Activated CD8-positive, alpha-beta memory T cell treated with anti-CD3 and anti-CD28 coated beads for 48 hours (primary cell): ENCODE data around the gene EN2.

Experiments used
- DNase-seq, 3 experiments: peaks; one replicate each; pipeline ENCODE4 v3.0.0-alpha.2; 2020; ENCODE audit warnings: low read depth in 2 of 3, low spot score in 2 of 3

The EN2 gene

DNA sequence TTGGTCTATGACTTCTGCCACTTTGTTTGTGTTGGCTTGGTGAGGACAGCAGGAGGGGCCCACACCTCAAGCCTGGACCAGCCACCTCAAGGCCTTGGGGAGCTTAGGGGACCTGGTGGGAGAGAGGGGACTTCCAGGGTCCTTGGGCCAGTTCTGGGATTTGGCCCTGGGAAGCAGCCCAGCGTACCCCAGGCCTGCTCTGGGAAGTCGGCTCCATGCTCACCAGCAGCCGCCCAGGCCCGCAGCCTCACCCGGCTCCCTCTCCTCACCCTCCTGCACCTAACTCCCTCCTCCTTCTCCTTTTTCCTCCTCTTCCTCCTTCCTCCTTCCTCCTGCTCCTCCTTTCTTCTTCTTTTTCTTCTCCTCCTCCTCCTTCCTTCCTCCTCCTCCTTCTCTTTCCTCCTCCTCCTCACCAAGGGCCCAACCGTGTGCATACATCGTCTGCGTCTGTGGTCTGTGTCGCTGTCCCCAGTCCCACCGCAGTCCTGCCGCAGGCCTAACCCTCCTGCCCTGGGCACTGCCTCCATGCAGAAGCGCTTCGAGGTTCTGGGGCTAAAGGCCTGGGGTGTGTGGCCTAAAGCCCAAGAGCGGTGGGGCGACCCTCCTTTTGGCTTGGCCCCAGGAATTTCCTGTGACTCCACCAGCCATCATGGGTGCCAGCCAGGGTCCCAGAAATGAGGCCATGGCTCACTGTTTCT lies 5.3 kb downstream of the EN2 start:
- DNase-seq = no peak

DNA sequence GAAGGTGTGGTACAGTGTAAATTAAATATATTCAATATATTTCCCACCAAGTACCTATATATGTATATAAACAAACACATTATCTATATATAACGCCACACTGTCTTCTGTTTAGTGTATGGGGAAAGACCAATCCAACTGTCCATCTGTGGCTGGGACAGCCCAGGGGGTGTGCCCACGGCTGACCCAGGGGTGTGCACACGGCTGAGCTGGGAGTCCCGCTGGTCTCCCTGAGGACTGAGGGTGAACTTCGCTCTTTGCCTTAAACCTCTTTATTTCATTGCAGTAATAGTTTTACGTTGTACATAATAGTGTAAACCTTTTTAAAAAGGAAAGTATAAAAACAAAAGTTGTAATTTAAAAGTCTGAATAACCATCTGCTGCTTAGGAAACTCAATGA lies 6.3 kb downstream of the EN2 start:
- no peak for DNase-seq

DNA sequence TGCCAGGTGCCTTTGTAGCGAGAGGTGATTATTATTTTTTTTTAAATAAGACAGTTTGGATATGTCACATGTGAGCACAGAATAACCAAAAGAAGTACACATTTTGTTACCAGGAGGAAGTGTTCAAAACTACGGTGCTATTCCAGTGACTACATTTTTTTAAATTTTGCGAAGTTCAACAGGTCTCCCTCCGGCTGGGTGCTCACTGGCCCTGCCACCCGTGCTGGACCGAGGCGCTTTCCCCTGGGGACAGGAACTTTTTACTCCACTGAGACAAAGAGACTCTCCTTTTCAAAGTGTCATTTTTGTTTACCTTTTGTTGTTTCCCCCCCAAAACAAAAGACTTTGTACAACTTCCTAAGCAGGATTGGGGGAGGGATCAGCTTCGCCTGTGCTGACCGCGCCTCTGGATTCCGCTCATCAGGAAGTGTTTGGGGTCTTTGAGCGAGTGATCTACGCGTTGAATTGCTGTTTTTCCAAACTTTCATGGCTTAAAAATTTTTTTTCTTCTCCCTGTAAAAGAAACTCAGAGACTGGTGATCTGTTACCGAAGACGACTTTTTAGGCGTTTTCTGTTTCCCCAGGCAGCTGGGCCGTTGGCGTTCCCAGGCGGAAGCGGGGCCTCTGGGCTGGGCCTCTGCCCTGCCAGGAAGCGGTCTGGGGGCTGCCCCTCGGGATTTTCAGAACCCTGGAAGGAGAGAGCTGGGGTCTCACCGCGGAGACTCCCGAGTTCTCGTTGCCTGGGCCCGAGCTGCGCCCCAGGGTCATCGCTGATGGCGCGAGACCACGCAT lies 7.2 kb downstream of the EN2 start:
- DNase-seq = no peak

DNA sequence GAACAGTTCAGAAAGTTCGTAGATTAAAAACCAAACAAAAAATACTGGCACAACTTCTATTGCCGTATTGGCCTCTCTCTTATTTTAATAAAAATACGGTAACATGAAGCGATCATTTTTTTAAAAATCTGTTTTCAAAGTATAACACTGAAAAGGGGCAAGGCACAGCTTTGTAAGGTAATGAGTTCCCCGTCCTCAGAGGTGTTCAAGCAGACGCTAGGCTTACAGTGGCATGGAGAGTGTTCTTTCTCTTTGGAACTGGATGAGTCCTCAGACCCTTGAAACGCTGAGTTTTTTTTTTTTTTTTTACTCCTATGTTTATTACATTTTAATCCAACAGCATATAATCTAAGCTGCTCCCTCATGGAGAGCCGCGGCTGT lies 7.8 kb downstream of the EN2 start:
- no peak for DNase-seq

DNA sequence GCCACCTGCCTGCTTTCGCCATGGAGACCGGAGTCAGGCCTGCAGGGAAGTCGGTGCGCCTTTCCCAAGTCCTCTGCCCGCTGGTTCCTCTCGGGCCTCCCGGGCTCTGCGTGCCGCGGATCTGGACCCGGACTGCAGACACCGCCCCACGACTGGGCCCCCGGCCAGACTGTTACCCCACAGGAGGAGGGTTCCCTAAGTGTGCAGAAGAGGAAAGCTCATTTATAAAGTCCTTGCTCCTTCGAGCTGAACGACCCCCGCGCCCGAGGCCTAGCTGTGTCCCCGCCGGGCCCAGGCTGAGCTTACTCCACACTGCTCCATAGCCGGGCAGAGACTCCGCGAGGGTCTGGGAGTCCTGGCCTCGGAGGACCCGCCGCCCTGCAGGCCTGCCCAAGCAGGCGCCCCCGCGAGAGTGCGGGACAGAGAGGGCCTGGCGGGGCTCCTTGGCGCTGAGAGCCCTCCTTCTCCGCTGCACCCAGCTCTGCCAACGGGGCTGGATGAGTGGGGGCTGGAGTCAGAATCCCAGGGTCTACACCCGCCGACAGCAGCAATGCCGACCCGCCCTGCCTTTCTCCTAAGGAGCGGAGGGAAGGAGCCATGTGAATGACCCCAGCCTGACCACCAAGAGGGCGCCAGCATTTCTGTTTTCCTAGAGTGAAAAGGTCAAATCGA lies 8.3 kb downstream of the EN2 start:
- no peak for DNase-seq

DNA sequence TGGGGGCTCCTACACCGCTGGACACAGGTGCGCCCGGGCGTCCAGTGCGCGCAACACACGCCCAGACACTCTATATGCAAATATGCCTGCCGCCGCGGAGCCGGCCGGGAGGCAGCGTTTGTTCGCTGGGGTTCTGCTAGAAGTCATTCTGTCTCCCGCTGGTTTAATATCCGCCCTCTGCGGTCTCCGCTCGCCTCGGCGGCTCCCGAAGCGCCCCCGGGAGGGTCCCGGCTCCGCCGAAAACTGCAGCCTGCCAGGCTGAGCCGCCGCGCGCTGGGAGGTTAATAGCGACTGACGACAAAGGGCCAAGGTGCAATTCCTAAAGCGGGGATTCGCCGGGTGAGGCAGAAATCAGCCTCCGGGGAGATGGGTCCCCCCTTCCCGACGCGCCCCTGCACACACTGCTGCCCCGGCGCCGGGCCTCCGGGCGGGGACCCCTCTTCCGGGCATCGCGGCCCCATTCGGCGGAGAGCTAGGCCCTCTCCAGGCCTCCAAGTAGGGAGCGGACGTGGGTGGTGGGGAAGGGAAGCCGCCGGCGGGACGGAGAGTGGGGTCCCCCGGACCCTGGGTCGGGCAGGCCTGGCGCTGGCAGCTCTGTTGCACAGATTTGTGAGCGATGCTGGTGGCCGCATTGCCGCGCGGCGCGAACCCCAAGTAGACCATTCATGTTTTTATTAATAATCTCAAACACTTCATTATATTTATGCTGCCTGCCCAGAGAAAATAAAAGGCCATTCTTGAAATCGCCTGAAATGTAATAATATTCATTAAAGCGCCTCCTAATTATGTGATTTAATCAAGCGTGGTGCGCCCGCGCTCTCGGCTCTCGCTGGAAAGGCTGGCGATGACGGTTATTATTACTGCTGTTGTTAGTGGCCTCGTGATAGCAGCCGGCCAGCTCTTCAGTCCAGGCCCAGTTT lies 9.1 kb downstream of the EN2 start:
- DNase-seq = peak in 1 of 3 experiments; percentile 40

DNA sequence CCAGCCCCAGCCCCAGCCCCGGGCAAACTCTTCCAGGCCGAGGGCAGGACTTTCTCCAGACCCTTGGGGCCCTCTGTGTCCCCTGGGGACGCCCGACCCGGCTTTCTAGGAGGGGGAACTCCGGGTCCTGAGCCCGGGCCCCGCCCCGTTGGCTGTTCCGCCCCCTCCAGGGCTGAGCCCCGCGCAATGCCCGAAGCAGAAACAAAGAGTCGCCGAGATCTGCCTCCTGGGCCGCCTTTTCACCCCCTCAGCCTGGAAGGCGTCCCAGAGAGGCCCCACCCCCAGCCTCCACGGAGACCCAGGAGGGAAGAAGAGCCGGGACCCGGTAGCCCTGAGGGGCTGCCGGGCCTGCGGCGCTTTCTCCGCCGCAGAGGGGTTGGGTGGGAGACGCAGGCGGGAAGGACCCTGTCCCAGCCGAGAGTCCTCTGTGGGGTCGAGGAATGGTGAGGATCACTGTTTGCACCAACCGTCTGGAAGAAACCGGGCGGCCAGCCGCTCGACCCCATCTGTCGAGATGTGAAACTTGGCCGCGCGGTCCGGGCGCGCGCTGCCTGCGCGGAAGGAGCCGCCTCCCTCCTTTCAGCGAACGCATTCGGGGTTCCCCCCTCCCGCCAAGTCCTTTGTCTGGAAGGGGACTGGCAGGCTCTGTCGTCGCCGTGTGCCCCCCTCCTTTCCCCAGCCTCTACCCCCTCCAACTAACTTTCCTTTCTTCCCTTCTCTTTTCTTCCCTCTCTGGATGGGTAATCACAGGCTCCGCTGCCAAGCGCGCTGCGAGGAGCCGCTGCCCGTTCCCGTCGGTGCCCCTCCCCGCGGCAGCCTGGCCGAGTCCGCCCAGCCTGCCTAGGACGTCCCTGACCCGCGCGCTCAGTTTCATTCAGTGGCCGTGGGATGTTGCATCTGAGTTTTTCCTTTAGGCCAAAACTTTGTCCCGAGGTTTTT lies 10.2 kb downstream of the EN2 start:
- no peak for DNase-seq

DNA sequence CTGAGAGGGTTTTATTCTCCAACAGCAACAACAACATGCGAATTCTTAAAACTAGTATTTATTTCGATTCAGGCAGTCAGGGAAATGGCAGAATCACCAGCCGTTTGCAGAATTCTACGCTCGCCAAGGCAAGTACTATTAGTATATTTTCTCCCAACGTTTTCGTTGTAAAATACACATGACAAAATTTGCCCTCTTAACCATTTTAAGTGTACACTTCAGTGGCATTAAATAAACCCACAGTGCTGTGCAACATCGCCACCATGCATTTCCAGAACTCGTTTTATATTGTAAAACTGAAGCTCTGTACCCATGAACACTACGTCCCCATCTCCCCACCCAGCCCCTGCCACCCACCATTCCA lies 10.8 kb downstream of the EN2 start:
- DNase-seq = no peak

DNA sequence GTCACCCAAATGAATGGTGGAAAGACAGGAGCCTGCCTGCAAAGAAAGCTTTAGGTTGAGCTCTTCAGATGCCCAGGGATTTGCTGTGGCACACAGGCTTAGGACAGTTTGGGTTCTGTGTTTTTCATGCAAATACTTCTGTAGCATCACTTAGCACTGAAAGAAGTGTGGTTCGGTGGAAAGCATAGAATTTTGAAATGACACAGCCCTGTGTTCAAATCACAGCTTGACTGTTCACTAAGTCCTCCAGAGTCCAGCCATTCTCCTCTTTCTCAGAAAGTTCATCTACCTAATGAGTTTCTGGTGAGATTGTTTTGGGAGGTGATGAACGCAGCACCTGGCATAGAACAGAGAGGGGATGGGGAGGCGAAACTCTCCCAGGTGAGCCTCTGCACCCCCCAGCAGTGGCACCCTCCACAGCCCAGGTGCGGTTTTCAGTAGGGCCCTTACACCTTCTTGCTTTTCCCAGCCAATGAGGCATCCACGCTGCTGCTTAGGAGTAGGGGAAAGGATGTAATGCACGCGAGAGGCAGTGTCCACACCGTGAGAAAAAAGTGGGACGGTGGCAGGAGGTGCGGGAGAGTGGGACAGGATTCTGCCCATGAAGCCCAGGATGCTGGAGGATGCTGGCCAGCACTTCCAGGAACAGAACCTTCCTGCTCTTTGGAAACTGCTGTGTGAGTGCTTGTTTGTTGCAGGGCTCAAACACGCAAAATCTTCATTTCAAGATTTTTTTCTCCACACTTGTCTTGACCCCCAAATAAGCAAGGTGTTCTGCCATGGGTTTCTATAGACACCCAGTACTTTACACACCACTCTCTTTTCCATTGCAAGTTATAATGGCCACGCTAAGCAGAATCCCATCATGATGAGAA lies 11.6 kb downstream of the EN2 start:
- DNase-seq = no peak

DNA sequence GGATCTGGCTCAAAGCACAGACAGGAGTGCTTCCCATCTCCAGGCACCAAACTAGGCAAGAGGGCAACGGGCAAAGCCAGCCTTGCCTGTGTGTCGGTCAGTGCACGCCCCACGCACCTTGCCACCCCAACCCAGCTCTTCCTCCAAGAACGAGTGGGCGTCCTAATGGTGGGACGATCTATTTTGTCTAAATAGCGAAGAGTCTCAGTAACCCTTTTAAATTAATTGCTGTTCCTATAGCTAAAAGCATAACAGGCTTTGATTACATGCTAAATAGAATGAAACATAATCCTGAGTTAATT lies 12.2 kb downstream of the EN2 start:
- DNase-seq = no peak

DNA sequence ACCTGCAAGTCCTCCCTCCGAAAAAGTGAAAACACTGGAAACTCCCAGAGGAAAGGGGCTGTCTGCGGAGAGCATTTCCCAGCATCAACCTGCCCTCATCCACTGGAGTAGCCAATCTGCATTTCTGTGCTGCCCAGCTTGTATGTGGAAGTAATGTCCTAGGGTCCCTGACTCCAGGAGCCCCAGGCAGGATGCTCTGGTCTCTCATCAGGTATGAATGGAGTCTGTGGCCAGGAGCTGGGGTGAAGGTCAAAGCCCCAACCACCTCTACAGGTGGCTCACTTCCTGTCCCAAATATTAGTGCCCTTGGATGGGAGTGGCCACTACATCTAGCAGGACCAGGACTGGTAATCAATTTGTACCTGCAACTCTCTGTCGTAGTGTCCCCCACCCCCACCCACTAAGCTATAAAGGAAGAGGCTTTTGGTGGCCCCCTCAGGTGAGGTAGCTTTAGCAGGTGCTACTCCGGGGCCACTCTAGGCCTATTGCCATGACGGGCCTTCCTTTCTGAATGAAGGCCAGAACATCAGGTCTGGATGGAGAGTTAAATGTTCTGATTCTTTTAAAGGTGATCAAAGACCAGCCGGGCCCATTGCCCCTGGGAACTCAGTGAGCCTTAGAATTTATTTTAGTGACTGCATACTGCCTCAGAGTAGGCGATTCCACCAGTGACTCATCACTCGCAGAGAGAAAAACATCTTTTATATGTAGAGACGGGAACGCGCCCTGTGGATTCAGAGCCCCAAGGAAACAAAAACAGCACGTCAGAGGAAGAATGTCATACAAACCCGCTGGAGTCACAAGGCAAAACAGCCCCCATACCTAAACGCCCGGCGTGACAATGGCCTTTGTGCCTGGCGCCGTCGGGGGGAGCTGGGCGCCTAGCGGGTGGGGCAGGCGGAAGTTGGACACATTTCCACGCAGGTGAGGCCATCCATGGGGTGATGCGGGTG lies 13.0 kb downstream of the EN2 start:
- no peak for DNase-seq

DNA sequence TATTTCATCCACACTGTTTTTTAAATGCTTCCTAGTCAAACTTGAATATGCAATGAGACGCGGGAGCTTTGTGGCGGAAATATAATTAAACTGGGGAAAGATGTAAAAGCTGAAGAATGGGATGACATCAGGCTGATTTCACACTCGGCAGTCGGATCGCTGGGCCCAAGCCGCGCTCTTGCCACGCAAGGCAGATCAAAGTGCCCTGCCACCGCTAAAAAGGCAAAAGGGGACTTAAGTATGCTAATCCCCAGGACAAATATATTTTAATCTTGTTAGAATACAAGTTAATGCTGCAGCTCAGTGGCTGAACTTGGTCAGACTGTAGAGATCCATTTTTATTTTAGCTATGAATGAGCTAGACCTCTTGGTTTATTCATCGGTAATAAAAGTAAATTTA lies 13.8 kb downstream of the EN2 start:
- DNase-seq = no peak

DNA sequence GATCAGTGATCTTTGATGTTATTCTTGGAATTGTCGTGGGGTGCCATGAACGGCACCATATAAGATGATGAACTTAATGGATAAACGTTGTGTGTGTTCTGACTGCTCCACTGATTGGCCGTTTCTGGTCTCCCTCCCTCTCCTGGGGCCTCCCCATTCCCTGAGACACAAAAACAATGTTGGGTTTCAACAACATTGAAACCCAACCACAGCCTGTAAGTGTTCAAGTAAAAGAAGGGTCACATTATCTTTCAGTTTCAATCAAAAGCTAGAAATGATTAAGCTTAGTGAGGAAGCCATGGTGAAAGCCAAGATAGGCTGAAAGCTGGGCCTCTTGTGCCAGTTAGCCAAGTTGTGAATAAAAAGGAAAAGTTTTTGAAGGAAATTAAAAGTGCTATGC lies 19.5 kb downstream of the EN2 start:
- no peak for DNase-seq

DNA sequence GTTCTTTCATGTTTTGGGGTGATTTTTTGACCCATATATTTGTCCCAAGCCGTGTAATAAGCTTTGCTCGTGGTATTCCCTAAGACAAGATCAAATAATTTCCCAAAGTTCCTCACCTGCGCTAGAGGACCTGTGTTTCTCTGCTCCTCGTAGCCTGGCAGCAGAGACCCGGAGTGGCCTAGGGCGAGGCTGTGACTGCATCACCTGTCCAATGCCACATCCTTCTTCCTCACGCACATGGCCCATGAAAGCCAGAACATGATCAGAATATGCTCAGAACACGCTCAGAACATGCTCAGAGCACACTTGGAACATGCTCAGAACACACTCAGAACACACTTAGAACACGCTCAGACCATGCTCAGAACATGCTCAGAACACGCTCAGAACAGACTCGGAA lies 23.8 kb downstream of the EN2 start:
- DNase-seq = no peak

DNA sequence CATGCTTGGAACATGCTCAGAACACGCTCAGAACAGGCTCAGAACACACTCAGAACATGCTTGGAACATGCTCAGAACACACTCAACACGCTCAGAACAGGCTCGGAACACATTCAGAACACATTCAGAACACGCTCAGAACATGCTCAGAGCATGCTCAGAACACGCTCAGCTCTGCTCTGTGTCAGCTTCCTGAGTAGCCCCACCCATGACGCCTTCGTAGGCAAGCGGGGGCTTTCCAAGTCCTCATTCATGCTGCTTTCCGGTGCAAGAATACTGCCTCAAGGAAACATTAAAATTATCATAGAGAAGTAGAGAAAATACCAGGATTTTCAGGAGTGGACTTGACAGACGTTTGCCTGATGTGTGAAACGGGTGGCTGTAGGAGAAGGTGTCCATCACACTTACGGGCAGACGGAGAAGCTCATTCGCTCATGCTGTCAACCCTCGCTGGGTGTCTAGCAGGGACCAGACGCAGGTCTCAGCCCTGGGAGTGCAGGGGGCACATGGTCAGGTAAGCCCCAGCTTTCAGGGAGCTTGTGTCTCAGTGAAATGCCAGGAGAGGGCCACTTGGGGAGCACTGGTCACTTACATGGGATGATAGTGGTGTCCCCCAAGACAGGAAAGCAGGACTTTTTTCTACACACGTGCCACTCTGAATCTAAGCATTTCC lies 24.7 kb downstream of the EN2 start:
- no peak for DNase-seq

DNA sequence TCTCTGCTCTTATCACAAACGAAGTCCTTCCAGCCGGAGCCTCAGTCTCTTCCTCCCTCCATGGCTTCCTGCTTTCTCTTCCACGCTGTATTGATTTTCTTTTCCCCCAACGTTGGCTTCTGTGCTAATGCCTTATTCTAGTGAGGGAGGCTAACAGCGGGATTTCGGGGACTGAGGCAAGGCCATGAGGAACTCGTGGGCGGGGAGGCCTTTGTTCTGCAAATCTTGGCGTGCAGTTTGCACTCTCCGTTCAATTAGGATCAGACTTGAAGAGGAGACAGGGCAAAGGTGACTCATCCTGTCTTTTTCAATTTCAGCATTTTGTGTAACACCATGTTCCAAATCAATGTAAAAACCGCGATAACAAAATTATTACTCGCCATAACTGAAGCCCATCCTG lies 25.3 kb downstream of the EN2 start:
- no peak for DNase-seq

DNA sequence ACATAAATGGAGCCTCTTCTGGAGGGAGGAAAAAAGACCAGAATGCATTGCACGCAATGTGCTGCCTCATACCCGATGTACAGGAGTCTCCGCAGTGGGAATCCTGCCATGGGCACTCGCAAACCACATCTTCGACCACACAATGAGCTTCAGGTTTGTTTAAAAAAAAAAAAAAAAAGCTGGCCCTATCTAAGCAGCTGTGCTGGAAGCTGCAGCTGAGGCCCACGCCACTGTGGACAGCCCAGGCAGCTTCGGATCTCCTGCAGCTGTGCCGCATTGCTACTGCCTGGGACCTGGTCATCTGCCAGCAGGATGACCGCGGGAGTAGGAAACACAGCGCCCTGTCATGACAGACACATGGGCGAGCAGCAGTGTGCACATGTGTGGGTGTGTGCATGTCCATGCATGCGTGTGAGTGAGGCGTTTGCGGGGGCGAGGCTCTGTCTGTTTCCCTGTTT lies 26.0 kb downstream of the EN2 start:
- DNase-seq = no peak
